Vagina (tissue), 2 donors: Measurements from ENCODE around the gene STXBP6. TPM values are rescaled to one million over a fixed set of nuclear protein-coding genes. Genes with fewer than 3 reads are reported as not detected.

Source experiments
- DNase-seq, 2 donors: peaks; one replicate each; pipeline ENCODE4 v3.0.0-alpha.2; 2017; ENCODE audit errors: extremely low spot score in 2 of 2
- H3K27ac ChIP-seq: fragments of 200-600 bp; sonication (generic); one replicate; pipeline ENCODE4 v1.5.1; 2019
- H3K27me3 ChIP-seq: fragments of 200-600 bp; sonication (generic); one replicate; pipeline ENCODE4 v1.5.1; 2019
- H3K36me3 ChIP-seq, 2 donors: fragments of 200-600 bp; sonication (generic); one replicate each; pipeline ENCODE4 v1.5.1; 2017 to 2019
- H3K4me1 ChIP-seq: fragments of 200-600 bp; sonication (generic); one replicate; pipeline ENCODE4 v1.5.1; 2019
- H3K4me3 ChIP-seq, 2 donors: fragments of 200-600 bp; sonication (generic); 1 replicate in 1 of 2; 2 replicates in 1 of 2; pipeline ENCODE4 v1.5.1; 2016 to 2019
- H3K9me3 ChIP-seq: fragments of 200-600 bp; sonication (generic); one replicate; pipeline ENCODE4 v1.5.1; 2019
- CTCF ChIP-seq, 3 experiments: fragments of 450-650 bp in 2 of 3; fragments of 200-600 bp in 1 of 3; sonication (generic) in 1 of 3; IDR thresholded peaks; one replicate each; pipeline ENCODE4 v1.5.1; 2017 to 2019; ENCODE audit warnings: antibody characterized with exemption in 3 of 3, mild to moderate bottlenecking in 2 of 3, moderate library complexity in 2 of 3
- POLR2A ChIP-seq, 2 donors: fragments of 450-650 bp; IDR thresholded peaks; one replicate each; pipeline ENCODE4 v1.6.1; 2017; ENCODE audit warnings: antibody characterized with exemption in 2 of 2, mild to moderate bottlenecking in 2 of 2, moderate library complexity in 2 of 2
- POLR2AphosphoS5 ChIP-seq, 2 donors: sonication (generic); formaldehyde crosslinking; IDR thresholded peaks; one replicate each; pipeline ENCODE4 v1.9.0; 2017; ENCODE audit warnings: antibody characterized with exemption in 2 of 2, mild to moderate bottlenecking in 2 of 2, low read depth in 1 of 2; ENCODE audit not compliant: insufficient read depth in 1 of 2
- intact Hi-C: fragments of 100-400 bp; cut with DNase I; formaldehyde crosslinking; loops from one replicate; pipeline ENCODE4 v1.15.1; 2023
- total RNA-seq: library from RNA; depleted of rRNA; stranded (reverse); fragments of >200 nt; gene quantifications from one replicate; pipeline ENCODE4 v1.2.3, GENCODE V29; 2016

The STXBP6 gene
- total RNA-seq, 1 donor from 2014 or later, result 4.4 TPM

DNA sequence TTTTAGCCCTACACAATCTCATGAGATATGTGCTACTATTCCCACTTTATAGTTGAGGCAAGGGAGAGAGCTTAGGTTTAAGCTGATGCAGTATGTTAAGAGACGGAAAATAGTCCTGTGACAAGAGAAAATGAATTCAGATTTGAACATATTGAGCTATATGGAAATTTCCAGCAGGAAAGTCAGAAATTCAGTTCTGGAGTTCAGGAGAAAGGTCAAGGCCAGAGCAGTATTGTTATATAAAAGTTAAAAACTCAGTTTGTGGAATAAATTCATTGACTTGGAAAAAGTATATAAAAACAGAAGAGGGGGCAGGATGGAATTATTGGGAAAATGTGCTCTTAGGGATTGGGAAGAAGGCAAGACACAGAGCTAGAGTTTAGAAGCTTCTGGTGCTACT, 248.9 kb downstream of the STXBP6 start:
- Histone ChIP-seq H3K36me3 (no peaks in the 10 kb centered on the region), H3K4me1 (no peaks in the 10 kb centered on the region), H3K4me3 (no peak overlapping the region), H3K27ac (no peak overlapping the region), H3K27me3 (no peaks in the 10 kb centered on the region), H3K9me3 (no peaks in the 10 kb centered on the region)
- intact Hi-C loops, result no loop called here
- TF ChIP-seq CTCF (IDR thresholded peaks at IDR 0.05), result no peak
- TF ChIP-seq POLR2A (IDR thresholded peaks at IDR 0.05), result no peak
- TF ChIP-seq POLR2AphosphoS5 (IDR thresholded peaks at IDR 0.05; ENCODE audit: insufficient read depth in 1 of 2, low read depth in 1 of 2), result no peak
- DNase-seq, result no peak

GRCh38 chr14:24798911-24799462, 251.0 kb downstream of the STXBP6 start:
- H3K27ac ChIP-seq, result no peak overlapping the region
- TF ChIP-seq CTCF (IDR thresholded peaks at IDR 0.05), result no peak
- no peak for TF ChIP-seq POLR2A (IDR thresholded peaks at IDR 0.05)
- no peak for TF ChIP-seq POLR2AphosphoS5 (IDR thresholded peaks at IDR 0.05; ENCODE audit: insufficient read depth in 1 of 2, low read depth in 1 of 2)
- H3K4me3 ChIP-seq, result no peak overlapping the region
- intact Hi-C loops, result no loop called here
- H3K36me3 ChIP-seq, result no peaks in the 10 kb centered on the region
- H3K9me3 ChIP-seq, result no peaks in the 10 kb centered on the region
- H3K27me3 ChIP-seq, result no peaks in the 10 kb centered on the region
- no peaks in the 10 kb centered on the region for H3K4me1 ChIP-seq
- no peak for DNase-seq

DNA sequence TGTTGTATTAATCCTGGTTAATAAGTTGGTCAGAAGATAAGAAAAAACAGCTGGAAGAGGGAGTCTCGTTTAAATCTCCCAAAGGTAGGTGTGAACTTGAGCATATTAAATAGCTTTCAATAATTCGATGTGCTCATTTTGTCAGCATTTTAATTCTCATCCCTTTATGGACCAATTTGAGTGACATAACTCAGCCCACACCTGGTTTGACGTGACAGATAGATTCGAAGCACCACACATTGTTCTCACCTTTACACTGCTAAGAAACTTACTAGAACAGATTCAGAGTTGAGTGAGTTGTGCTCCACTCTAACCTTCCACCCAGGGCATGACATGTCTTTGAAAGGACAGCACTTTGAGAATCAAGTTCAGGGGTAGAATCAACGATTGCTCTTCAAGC, 254.5 kb downstream of the STXBP6 start:
- TF ChIP-seq POLR2AphosphoS5 (IDR thresholded peaks at IDR 0.05; ENCODE audit: insufficient read depth in 1 of 2, low read depth in 1 of 2), result no peak
- TF ChIP-seq CTCF (IDR thresholded peaks at IDR 0.05), result no peak

DNA sequence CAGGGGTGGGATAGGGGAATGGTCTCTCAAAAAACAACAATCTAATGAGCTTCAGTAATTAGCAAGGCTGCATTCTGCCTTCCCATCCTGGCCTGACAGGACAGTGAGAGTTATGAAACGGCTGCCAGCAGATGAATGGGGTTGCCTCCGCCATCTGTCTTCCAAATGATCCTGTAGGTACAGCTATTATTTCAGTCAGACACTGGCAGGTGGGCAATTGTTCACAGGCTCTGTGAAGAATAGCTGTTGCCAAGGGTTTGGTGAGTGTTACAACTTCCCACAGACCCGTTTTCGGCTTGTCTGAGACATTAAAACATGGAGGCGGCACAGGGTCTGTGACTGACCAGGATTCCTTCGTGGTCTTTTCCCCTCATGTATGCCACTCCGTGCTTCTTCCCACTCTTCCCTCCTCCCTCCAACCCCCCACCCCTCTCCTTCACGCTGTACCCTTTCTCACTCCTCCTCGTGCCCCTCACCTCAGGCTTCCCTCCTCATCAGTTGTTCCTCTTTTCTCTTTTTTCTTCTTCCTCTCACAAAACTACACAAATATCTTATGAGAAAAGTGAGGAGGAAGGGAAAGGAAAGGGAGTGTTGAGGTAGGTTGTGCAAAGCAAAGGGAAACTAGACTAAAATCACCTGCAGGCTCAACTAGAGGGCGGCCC, 255.2 kb downstream of the STXBP6 start:
- intact Hi-C loops, result no loop called here

More for the DNA sequence above, 254.5 kb downstream of the STXBP6 start:
- no peak for DNase-seq
- no peaks in the 10 kb centered on the region for H3K4me1 ChIP-seq
- H3K27ac ChIP-seq, result no peak overlapping the region
- H3K9me3 ChIP-seq, result no peaks in the 10 kb centered on the region
- no peak overlapping the region for H3K4me3 ChIP-seq
- intact Hi-C loops, result no loop called here
- H3K36me3 ChIP-seq, result no peaks in the 10 kb centered on the region
- no peaks in the 10 kb centered on the region for H3K27me3 ChIP-seq

More for the DNA sequence above, 255.2 kb downstream of the STXBP6 start:
- H3K36me3 ChIP-seq, result no peaks in the 10 kb centered on the region
- no peaks in the 10 kb centered on the region for H3K27me3 ChIP-seq
- TF ChIP-seq POLR2A (IDR thresholded peaks at IDR 0.05) (no peak), CTCF (IDR thresholded peaks at IDR 0.05) (no peak), POLR2AphosphoS5 (IDR thresholded peaks at IDR 0.05; ENCODE audit: insufficient read depth in 1 of 2, low read depth in 1 of 2) (no peak)
- H3K4me1 ChIP-seq, result peaks cover under 1% of the 10 kb centered on the region
- H3K9me3 ChIP-seq, result no peaks in the 10 kb centered on the region
- no peak overlapping the region for H3K27ac ChIP-seq
- no peak overlapping the region for H3K4me3 ChIP-seq
- DNase-seq, result no peak
